K562 (cell line): ENCODE results near the gene SDK1.

ENCODE experiments used
- BRCA1 ChIP-seq, 2 experiments: fragments of 450-650 bp in 1 of 2; sonication (generic) in 1 of 2; formaldehyde crosslinking in 1 of 2; IDR thresholded peaks; 2 replicates each; pipeline versions ENCODE4 v1.5.0 to v1.6.1; 2017 to 2020; ENCODE audit warnings: mild to moderate bottlenecking in 1 of 2, missing genetic modification reagents in 1 of 2
- EZH2 ChIP-seq: IDR thresholded peaks from 2 replicates; pipeline ENCODE4 v1.6.1; 2012; ENCODE audit warnings: low read depth, mild to moderate bottlenecking, inconsistent platforms, low read length, borderline replicate concordance
- GTF2F1 ChIP-seq: IDR thresholded peaks from 2 replicates; pipeline ENCODE4 v1.6.1; 2011; ENCODE audit warnings: low read depth, low read length, improper control_type of control experiment
- NCOA2 ChIP-seq, 2 experiments: fragments of 450-650 bp; IDR thresholded peaks; 2 replicates each; pipeline ENCODE4 v1.6.1; 2018; ENCODE audit warnings: mild to moderate bottlenecking in 2 of 2, moderate library complexity in 1 of 2; ENCODE audit not compliant: partially characterized antibody in 2 of 2
- USF2 ChIP-seq: sonication (generic); formaldehyde crosslinking; IDR thresholded peaks from 2 replicates; pipeline ENCODE4 v1.5.0; 2020; ENCODE audit warnings: missing genetic modification reagents
- ZFP30 ChIP-seq: fragments of 250-450 bp; sonication (Bioruptor Pico); IDR thresholded peaks from 2 replicates; pipeline ENCODE4 v1.8.0; 2022; ENCODE audit warnings: moderate library complexity, mild to moderate bottlenecking, inconsistent platforms, borderline replicate concordance
- TF ChIP-seq, protein P1 (sequence below), 3 experiments: IDR thresholded peaks in 2 of 3; conservative IDR thresholded peaks in 1 of 3; 2 replicates each; pipeline ENCODE4 v1.5.1; 2011 to 2012; ENCODE audit warnings: low read length in 3 of 3, mild to moderate bottlenecking in 3 of 3, control low read depth in 2 of 3, improper control_type of control experiment in 1 of 3, inconsistent platforms in 1 of 3, low read depth in 1 of 3, mixed read lengths in 1 of 3, moderate library complexity in 1 of 3; ENCODE audit not compliant: insufficient read depth in 2 of 3

DNA sequence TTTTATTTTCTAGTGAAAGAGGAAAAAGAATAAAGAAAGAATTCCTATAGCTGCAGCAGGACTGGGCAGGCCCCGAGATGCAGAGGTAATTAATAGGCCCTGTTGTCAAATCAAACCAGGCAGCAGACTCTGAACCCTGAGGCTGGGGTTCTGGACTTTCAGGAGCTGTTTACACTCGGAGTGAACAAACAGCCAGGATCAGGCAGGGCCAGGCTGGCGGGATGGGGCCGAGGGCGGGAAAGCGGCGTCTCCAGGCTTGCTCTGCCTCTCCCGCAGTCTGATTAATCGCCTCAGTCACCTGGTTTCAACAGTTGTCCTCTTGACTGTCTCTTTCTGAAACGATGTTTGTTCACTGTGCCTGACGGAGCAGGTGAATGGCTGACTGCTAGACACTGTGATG is 705.6 kb downstream of the SDK1 start:
- TF ChIP-seq, protein P1, sequence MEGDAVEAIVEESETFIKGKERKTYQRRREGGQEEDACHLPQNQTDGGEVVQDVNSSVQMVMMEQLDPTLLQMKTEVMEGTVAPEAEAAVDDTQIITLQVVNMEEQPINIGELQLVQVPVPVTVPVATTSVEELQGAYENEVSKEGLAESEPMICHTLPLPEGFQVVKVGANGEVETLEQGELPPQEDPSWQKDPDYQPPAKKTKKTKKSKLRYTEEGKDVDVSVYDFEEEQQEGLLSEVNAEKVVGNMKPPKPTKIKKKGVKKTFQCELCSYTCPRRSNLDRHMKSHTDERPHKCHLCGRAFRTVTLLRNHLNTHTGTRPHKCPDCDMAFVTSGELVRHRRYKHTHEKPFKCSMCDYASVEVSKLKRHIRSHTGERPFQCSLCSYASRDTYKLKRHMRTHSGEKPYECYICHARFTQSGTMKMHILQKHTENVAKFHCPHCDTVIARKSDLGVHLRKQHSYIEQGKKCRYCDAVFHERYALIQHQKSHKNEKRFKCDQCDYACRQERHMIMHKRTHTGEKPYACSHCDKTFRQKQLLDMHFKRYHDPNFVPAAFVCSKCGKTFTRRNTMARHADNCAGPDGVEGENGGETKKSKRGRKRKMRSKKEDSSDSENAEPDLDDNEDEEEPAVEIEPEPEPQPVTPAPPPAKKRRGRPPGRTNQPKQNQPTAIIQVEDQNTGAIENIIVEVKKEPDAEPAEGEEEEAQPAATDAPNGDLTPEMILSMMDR (IDR thresholded peaks at IDR 0.05 in 2 of 3, conservative IDR thresholded peaks at IDR 0.05 in 1 of 3; ENCODE audit: insufficient read depth in 2 of 3, low read depth in 1 of 3, low read length in 3 of 3) = no peak
- no peak for TF ChIP-seq ZFP30 (CRISPR knock-in tag)
- TF ChIP-seq GTF2F1 = no peak
- TF ChIP-seq BRCA1 (IDR thresholded peaks at IDR 0.05) = no peak
- no peak for TF ChIP-seq BRCA1 (CRISPR knock-in tag; IDR thresholded peaks at IDR 0.05)
- TF ChIP-seq NCOA2 (IDR thresholded peaks at IDR 0.05; ENCODE audit: partially characterized antibody in 2 of 2) = no peak
- TF ChIP-seq USF2 (CRISPR knock-in tag) = no peak
- no peak for TF ChIP-seq EZH2
